Anterior cingulate cortex (tissue), 58 donors: ENCODE measurements around the gene GPR176.

Experiments
- DNase-seq, 58 donors: peaks; one replicate each; lab custom pipeline; 2025; lab: John Stamatoyannopoulos, UW

GPR176 gene

DNA sequence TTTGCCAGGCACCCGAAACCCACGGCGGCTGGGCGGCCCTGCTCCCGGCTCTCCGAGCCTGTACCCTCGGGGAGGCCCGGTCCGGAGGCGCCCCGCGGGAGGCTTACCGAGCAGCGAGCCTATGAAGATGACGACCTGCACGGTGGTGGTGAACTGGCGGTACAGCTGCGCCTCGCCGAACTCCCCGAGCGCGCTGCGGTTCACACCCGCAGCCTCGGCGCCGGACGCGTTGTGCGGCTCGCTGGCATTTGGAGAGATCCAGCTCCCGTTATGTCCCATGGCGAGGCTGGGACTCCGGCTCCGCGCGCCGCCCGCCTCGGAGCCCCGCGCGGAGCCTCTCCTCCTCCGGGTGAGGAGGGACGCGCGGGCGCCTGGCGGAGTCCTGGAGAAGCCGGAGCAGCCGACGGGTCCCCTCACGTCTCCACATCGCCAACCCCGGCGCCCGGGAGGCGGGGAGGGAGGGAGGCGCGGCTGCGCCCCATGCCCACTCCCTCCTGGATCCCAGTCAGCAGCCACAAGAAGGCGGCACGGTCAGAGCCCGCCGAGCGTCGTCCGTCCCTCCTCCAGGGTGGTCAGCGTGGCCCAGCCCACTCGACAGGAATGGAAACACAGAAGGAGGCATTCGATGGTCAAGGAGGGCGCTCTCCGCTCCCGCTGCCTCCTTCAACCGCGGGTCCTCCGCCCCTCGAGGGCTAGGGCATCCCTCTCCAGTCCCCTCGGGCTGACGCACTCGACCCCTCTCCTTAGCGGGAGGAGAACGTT, at the start of gene GPR176:
Gene GPR176, minus strand, starts transcription at position 519 of the 762 bp plus-strand sequence. Its CDS starts 240 bp downstream, at position 279.
- DNase-seq: peak in 43 of 58 donors; percentile 7 to 74 (median 35)

DNA sequence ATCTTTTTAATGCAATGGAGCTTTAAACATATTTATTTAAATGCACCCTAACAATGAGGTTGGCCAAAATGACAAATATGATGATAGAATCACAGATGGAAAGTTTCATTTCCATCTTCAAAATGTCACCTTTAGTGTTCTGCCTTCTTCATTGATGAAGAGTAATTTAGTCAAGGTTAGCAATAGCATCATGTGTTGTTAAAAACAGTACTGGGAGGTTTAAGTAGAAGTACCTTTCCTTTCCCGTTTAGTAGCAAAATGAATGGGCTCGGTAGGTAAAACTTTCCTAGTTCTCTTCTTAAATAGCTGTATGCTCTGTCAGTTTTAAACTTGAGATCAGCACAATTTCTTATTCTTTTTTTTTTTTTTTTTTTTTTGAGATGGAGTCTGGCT, 48.9 kb upstream of the GPR176 start:
- no peak for DNase-seq

GRCh38 chr15:39968273-39969001, 48.4 kb upstream of the GPR176 start:
- no peak for DNase-seq

DNA sequence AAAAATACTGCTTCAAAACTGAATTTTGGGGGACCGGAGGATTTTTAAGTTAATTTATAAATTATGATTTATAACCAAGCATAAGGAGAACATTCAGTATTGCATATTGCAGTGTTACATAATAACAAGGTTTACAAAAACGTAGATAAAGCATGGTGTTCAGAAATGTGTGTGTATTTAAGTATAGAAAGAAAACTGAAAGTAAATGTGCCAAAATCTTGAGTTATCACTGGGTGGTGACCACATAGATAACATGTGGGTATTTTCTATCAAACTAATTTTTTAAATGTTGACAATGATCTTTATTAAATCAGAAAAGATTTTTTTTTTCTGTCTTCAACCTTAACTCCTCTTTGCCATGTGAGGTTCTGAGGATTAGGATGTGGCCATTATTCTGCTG, 46.5 kb upstream of the GPR176 start:
- no peak for DNase-seq

DNA sequence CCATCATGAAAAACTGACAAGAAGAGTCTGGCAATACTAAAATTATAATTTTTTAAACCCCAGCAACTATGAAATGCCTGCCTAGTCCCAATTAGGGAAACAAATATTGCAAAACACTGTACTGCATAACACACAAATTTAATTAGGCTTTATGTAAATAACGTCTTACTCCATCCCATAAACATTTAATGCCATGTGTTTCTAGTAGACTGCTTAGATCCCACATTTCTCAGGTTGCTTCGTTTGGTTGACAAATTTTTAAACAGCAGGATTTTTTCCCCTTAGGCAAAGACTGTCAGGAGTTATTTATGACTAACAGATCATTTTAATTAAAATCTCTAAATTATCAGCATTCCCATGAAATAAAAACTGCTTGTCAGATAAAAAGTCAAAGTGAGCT, 43.7 kb upstream of the GPR176 start:
- DNase-seq: no peak

DNA sequence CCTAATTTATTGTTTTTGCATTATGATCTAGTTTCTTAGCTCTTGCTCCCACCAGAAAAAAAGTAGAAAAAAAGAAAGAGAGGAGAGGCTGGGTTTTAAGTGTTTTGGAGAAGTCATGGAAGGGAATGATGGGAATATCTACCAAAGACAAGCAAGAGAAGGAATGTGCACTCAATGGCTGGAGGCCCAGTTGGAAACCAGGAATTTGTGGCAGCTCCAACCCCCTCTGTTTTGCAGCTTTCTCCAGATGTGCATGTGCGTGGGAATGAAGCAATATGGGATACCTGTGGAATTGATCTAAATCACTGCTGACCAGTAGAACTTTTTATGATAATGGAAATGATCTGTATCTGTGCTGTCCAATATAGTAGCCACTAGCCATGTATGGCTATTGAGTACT, 41.0 kb upstream of the GPR176 start:
- DNase-seq: no peak

DNA sequence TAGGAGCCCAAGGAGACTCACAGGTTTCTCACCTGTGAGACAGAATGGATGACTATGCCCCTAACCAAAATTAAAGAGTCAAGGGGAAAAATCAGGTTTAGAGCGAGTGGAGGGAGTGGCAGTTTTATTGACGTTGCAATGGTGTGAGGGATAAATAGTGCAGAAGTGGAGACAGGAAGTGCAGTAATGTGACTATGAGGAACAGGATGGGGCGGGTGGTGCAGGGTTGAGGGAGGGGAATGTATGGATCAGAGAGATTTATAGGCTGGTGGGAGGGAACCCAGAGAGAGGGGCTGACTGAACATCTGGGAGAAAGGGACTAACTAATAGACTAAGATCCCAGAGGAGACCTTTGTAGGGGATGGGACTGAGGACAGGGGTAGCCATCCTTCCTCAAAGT, 40.3 kb upstream of the GPR176 start:
- no peak for DNase-seq

- no peak for DNase-seq
These were observed 39.3 kb upstream of the GPR176 start for GRCh38 chr15:39959411-39959810.

- DNase-seq: no peak
These were observed 37.4 kb upstream of the GPR176 start for GRCh38 chr15:39957481-39957880.

- no peak for DNase-seq
These were observed 33.5 kb upstream of the GPR176 start for GRCh38 chr15:39953521-39953920.

DNA sequence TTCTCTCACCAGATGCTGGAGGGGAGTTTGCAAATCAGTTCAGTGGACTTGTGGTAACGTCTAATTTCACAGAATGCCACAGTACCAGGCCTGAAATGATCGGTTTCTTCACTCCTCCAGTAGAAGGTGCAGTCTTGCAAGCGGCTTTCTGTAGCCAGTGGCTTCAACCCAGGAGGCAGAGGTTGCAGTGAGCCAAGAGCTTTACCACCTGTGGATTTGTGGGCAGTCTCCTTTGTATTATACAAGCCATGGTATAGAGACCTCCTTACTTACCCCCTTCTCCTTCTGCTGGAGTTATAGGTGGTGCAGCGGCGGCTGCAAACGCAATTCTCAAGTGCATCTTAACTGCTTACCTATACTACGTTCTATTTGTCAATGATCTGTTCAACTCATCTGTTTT, 31.5 kb upstream of the GPR176 start:
- no peak for DNase-seq

- DNase-seq: no peak
These were observed 28.8 kb upstream of the GPR176 start for GRCh38 chr15:39948817-39949216.

- no peak for DNase-seq
These were observed 27.5 kb upstream of the GPR176 start for GRCh38 chr15:39947401-39948197.

GRCh38 chr15:39946862-39947261, 26.8 kb upstream of the GPR176 start:
- no peak for DNase-seq

GRCh38 chr15:39944726-39945125, 24.7 kb upstream of the GPR176 start:
- no peak for DNase-seq

DNA sequence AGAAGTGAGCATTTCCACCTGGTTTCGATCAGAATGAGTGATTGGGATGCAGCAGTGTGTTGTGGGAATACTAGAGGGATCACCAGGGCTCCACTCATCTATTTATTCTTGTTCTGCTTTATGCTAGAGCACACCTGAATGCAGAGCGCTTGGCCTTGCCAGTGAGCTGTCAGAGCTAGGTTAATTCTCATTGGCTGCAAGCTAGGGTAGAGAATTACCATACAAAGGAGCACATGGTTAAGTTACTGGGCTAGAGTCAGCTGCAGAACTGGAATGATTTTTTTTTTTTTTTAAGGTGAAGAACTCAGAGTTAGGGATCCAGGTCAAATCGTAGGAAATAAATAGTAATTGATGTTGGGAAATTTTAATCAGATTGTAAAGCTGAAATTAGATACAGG, 22.7 kb upstream of the GPR176 start:
- DNase-seq: no peak

DNA sequence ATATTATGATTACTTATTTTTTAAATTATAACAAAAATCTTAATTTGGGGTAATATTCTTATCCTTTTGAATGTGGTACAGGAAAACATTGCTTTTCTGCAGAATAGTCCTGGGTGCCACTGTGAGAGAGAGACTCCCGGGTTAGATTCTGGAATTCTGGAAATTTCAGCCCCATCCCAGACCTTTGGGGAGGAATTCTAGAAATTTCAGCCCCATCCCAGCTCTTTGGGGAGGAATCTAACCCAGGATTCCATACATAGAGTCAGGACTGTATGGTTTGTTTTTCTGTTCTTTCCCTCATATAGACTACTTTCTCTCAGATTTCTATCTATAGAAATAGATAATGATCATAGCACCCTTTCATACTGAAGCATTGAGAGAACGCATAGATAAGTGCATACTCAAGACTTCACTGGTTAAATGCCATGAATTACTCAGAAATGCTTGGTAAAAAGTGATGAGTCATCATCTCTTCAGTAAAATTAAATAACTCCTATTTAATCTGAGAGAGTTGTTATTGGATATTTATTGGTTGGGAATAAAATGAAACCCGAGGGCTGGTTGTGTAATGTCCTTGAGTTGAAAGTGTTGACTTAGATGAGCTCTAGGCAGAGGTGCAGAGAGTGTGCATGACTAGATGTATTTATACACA, 22.2 kb upstream of the GPR176 start:
- no peak for DNase-seq

DNA sequence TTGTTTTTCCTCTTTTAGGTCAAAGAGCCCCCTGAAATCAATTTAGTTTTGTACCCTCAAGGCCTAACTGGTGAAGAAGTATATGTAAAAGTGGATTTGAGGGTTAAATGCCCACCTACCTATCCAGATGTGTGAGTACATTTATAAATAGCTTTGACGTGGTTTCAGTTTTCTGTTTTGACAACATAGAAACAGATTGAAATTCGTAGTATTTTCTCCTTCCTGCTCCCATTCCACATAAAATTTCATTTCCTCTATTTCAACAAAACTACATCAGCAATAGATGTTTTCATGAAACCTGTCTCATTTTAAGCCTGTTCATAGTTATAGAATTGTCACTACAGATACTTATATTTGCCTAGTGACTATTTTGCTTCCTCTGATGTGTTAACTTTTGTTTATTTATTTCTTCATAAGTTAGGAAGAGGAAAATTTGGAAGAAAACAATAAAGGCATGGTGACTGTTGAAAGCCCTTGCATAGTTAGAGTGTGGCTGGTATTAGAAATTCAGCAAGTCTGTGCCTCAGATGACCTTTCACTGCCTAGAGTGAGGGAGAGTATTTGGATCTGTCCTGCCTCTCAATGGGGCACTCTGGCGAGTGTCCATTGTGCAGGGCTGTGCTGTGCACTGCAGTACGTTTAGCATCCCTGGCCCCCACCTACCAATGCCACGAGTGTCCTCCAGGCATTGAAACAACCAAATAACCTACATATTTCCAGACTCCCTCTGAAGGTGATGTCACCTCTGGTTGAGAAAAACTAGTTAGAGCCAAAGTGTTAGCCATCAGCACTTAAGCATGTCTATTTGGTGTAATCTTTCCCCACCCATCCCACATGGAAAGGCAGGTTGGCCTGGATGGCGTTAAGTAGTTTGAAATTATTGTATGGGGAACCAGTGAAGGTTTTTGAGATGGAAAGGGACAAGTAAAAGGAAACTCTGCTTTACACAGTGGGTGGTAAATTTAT, 19.7 kb upstream of the GPR176 start:
- DNase-seq: no peak

- no peak for DNase-seq
These were observed 17.6 kb upstream of the GPR176 start for GRCh38 chr15:39937696-39938095.

DNA sequence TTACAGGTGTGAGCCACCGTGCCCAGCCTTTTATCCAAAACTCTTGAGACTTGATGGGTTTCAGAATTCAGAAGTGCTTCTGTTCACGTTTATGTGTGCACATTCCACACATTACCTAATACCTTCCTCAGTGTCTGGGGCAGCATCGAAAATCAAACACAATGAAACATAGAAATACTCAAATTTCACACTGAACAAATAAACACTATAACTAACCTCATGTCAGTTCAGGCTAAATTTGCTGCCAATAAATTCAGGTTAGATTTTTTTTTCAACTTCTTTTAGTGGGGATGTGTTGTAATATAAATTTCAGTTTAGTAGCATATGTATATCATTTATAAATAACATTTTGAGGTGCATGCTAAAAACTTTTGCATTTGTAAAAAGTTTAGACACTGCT, 16.6 kb upstream of the GPR176 start:
- no peak for DNase-seq
